ENCODE results near the gene APP. TPM values are rescaled to one million over a fixed set of nuclear protein-coding genes. Genes with fewer than 3 reads are reported as not detected.

APP gene
- total and polyA plus RNA-seq, 4 donors, result 86.9 to 414 (median 367) TPM

GRCh38 chr21:26049803-26050202, 120.8 kb downstream of the APP start:
- Histone ChIP-seq H3K27me3 (ENCODE audit: control insufficient read depth in 3 of 3, insufficient read depth in 3 of 3, low read length in 2 of 3) (no peaks in the 10 kb centered on the region), H3K9me3 (ENCODE audit: control insufficient read depth in 4 of 4, insufficient read depth in 3 of 4, low read length in 3 of 4) (no peaks in the 10 kb centered on the region), H3K36me3 (ENCODE audit: control insufficient read depth in 4 of 4, insufficient read depth in 4 of 4, low read length in 4 of 4) (peaks cover 4 to 32% (median 13%) of the 10 kb centered on the region in 4 donors), H3K4me1 (ENCODE audit: control insufficient read depth in 5 of 5, insufficient read depth in 5 of 5, low read length in 5 of 5) (no peaks in the 10 kb centered on the region), H3K9ac (ENCODE audit: insufficient read depth in 1 of 2, low read length in 2 of 2) (no peak overlapping the region), H3K4me3 (no peak overlapping the region), H3K27ac (ENCODE audit: low read depth in 1 of 2, low read length in 1 of 2) (no peak overlapping the region)
- 93 to 95% methylated on average over 1 of the region's 1 CpG for WGBS, 2 donors
- TF ChIP-seq, protein P1, sequence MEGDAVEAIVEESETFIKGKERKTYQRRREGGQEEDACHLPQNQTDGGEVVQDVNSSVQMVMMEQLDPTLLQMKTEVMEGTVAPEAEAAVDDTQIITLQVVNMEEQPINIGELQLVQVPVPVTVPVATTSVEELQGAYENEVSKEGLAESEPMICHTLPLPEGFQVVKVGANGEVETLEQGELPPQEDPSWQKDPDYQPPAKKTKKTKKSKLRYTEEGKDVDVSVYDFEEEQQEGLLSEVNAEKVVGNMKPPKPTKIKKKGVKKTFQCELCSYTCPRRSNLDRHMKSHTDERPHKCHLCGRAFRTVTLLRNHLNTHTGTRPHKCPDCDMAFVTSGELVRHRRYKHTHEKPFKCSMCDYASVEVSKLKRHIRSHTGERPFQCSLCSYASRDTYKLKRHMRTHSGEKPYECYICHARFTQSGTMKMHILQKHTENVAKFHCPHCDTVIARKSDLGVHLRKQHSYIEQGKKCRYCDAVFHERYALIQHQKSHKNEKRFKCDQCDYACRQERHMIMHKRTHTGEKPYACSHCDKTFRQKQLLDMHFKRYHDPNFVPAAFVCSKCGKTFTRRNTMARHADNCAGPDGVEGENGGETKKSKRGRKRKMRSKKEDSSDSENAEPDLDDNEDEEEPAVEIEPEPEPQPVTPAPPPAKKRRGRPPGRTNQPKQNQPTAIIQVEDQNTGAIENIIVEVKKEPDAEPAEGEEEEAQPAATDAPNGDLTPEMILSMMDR (IDR thresholded peaks at IDR 0.05; ENCODE audit: control extremely low read depth, extremely low read depth), result no peak
- no peak for DNase-seq
- ATAC-seq (ENCODE audit: insufficient read depth, low FRiP score), result no peak

DNA sequence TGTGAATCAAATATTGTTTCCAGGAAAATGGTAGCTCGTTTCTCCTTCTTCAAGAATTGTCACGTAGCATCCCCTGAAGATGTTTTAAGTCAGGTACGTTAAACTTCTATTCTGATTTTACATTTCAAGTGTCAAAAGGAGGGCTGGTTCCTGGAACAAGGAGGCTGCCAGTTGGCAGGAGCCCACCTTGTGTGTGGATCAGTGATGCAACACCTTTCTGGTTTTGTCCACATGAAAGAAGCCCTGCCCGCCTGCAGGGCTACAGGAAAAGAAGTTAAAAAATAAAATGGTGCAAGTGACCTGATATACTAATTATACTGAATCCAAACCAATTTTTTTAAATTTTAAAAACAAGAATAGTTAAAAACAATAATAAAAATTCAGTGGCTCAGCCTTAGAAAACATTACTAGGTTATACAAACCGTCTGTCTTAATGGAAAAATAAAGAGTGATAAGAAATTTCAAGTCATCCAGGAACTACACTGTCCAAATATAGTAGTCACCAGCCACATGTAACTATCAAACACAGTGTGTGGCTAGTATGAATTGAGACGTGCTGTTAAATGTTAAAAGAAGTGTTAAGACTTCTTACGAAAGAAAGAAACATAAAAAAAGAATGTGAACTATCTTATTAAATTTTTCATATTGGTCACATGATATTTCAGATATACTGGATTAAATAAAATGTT, 123.1 kb downstream of the APP start:
- ATAC-seq (ENCODE audit: insufficient read depth, low FRiP score), result no peak
- Histone ChIP-seq H3K36me3 (ENCODE audit: control insufficient read depth in 4 of 4, insufficient read depth in 4 of 4, low read length in 4 of 4) (peaks cover 2 to 33% (median 11%) of the 10 kb centered on the region in 4 donors), H3K9me3 (ENCODE audit: control insufficient read depth in 4 of 4, insufficient read depth in 3 of 4, low read length in 3 of 4) (no peaks in the 10 kb centered on the region), H3K4me3 (no peak overlapping the region), H3K4me1 (ENCODE audit: control insufficient read depth in 5 of 5, insufficient read depth in 5 of 5, low read length in 5 of 5) (no peaks in the 10 kb centered on the region), H3K27ac (ENCODE audit: low read depth in 1 of 2, low read length in 1 of 2) (no peak overlapping the region), H3K27me3 (ENCODE audit: control insufficient read depth in 3 of 3, insufficient read depth in 3 of 3, low read length in 2 of 3) (no peaks in the 10 kb centered on the region), H3K9ac (ENCODE audit: insufficient read depth in 1 of 2, low read length in 2 of 2) (no peak overlapping the region)
- TF ChIP-seq, protein P1 (IDR thresholded peaks at IDR 0.05; ENCODE audit: control extremely low read depth, extremely low read depth), result no peak
- DNase-seq, result no peak
- 84 to 86% methylated on average over 7 of the region's 7 CpGs for WGBS, 2 donors

DNA sequence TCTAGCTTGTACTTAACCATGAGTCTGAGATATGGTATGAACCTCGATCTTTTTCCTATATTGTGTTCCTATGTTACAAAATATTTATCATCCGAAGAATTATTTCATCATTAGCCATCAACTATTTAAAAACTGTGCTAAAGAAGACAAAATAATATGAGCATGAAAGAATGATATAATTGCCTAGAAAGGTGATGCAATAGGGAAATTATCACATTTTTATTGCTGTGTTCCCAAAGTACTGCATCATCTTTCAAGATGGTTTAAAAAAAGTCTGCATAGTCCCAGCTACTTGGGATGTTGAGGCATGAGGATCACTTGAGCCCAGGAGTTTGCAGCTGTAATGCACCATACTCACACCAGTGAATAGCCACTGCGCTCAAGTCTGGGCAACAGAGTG, 126.7 kb downstream of the APP start:
- WGBS, 2 donors, result 78 to 88% methylated on average over 3 of the region's 3 CpGs
- no peaks in the 10 kb centered on the region for H3K27me3 ChIP-seq (ENCODE audit: control insufficient read depth in 3 of 3, insufficient read depth in 3 of 3, low read length in 2 of 3)
- TF ChIP-seq, protein P1 (IDR thresholded peaks at IDR 0.05; ENCODE audit: control extremely low read depth, extremely low read depth), result no peak
- no peak overlapping the region for H3K9ac ChIP-seq (ENCODE audit: insufficient read depth in 1 of 2, low read length in 2 of 2)
- no peak overlapping the region for H3K4me3 ChIP-seq
- ATAC-seq (ENCODE audit: insufficient read depth, low FRiP score) (no peak), DNase-seq (no peak)
- no peak overlapping the region for H3K27ac ChIP-seq (ENCODE audit: low read depth in 1 of 2, low read length in 1 of 2)
- no peaks in the 10 kb centered on the region for H3K9me3 ChIP-seq (ENCODE audit: control insufficient read depth in 4 of 4, insufficient read depth in 3 of 4, low read length in 3 of 4)
- peaks cover 0 to 19% (median 3%) of the 10 kb centered on the region in 4 donors for H3K36me3 ChIP-seq (ENCODE audit: control insufficient read depth in 4 of 4, insufficient read depth in 4 of 4, low read length in 4 of 4)
- no peaks in the 10 kb centered on the region for H3K4me1 ChIP-seq (ENCODE audit: control insufficient read depth in 5 of 5, insufficient read depth in 5 of 5, low read length in 5 of 5)

Data from lung (tissue), 12 donors.